ENCODE measurements around the gene SLC5A10.
"Not testable (repeated sequence)": the region's sequence is repeated elsewhere in the genome, so short reads cannot be mapped to it uniquely, and the experiment has no call there.

The SLC5A10 gene

DNA sequence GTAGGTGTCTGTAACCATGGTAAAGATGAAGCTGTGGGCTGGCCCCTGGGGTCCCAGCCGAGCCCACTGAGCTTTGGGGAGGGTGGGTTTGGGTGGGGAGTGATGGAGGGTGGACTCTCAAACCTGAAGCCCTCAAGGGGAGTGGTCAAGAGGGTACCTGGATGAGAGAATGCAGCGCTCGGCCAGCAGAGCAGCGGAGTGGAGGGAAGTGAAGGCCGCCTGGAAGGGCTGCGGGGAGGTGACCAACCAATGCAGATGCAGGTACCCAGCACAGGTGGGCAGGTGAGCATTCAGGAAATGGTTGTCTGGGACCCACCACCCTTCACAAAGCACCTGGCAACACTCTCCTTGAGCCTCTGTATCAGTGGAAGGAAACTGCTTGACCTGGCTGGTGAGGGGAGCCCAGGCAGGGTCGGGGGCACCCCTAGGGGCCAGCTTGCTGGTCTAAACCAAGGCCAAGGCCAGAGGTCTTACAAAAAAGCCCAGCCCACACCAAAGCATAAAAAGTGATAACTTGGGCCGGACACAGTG, 3.4 kb upstream of the SLC5A10 start:
- no peak for DNase-seq

DNA sequence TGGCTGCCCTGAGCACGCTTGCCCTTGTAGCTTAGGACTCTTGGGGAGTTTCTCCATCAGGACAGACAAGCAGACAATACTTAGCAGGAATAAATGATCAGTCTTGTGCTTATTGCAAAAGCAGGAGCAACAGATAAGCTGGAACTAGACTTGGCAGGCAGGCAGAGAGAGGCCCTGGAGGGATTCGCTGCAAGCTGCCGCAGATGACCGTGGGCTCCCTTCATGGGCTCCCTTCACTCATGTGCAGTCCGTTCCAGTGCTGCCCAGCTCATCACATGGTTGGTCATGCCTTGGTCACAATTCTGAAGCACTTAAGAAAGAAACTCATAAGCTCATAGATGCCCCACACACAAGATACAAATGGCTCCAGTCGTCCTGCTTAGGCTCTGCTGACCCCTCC, 2.4 kb upstream of the SLC5A10 start:
- no peak for DNase-seq

GRCh38 chr17:18950346-18950745, 1.6 kb upstream of the SLC5A10 start:
- DNase-seq: no peak

- no peak for DNase-seq
Measured at GRCh38 chr17:18950944-18951905, 740 bp upstream of the SLC5A10 start.

GRCh38 chr17:18953231-18953728, 1.3 kb downstream of the SLC5A10 start:
- DNase-seq: no peak

DNA sequence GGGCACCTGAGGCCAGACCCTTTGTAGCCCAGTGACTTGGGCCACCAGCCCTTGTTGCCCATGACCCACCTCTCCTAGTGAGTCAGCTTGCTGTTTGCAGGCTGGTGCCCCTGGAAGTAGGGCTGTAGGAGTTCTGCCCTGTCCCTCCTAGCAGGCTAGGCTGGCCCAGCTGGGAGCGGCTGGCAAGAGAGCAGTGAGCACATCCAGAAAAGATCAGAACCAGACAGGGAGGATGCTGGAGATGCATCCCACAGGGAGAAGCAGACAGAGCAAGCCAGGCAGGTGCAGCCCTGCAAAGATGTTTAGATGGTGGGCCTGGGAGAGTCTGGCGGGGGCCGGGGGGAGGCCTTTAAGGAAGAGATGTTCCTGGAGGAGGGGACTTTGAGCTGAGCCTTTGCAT, 2.4 kb downstream of the SLC5A10 start:
- no peak for DNase-seq

GRCh38 chr17:18955009-18955408, 3.0 kb downstream of the SLC5A10 start:
- DNase-seq: no peak

GRCh38 chr17:18956021-18956420, 4.1 kb downstream of the SLC5A10 start:
- not testable (repeated sequence) for DNase-seq

- DNase-seq: no peak
Measured at GRCh38 chr17:18956581-18956980, 4.6 kb downstream of the SLC5A10 start.

- DNase-seq: no peak
Measured at GRCh38 chr17:18957831-18958230, 5.9 kb downstream of the SLC5A10 start.

GRCh38 chr17:18958611-18959010, 6.6 kb downstream of the SLC5A10 start:
- DNase-seq: no peak

- DNase-seq: no peak
Measured at GRCh38 chr17:18959071-18959844, 7.3 kb downstream of the SLC5A10 start.

- DNase-seq: no peak
Measured at GRCh38 chr17:18959845-18960240, 7.9 kb downstream of the SLC5A10 start.

DNA sequence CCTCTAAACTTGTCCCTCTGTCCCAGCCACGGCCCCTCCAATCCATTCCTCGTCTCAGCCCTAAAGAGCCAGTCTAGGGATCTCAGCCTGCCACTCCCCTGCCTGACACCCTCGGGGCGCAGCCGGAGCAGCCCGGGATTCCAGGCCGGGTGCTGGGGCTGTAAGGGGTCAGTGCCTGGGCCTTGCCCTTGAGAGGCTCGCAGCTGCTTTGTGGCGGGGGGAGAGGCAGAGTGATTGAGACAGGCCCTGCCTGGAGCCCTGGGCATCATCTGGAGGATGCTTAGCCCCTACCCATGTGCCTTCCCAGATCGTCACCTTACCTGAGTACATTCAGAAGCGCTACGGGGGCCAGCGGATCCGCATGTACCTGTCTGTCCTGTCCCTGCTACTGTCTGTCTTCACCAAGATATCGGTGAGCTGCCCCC, 8.3 kb downstream of the SLC5A10 start:
- DNase-seq: no peak

GRCh38 chr17:18960803-18961511, 9.0 kb downstream of the SLC5A10 start:
- DNase-seq: peak; percentile 76

GRCh38 chr17:18961634-18962493, 9.9 kb downstream of the SLC5A10 start:
- DNase-seq: no peak

- DNase-seq: no peak
Measured at GRCh38 chr17:18962494-18962815, 10.5 kb downstream of the SLC5A10 start.

DNA sequence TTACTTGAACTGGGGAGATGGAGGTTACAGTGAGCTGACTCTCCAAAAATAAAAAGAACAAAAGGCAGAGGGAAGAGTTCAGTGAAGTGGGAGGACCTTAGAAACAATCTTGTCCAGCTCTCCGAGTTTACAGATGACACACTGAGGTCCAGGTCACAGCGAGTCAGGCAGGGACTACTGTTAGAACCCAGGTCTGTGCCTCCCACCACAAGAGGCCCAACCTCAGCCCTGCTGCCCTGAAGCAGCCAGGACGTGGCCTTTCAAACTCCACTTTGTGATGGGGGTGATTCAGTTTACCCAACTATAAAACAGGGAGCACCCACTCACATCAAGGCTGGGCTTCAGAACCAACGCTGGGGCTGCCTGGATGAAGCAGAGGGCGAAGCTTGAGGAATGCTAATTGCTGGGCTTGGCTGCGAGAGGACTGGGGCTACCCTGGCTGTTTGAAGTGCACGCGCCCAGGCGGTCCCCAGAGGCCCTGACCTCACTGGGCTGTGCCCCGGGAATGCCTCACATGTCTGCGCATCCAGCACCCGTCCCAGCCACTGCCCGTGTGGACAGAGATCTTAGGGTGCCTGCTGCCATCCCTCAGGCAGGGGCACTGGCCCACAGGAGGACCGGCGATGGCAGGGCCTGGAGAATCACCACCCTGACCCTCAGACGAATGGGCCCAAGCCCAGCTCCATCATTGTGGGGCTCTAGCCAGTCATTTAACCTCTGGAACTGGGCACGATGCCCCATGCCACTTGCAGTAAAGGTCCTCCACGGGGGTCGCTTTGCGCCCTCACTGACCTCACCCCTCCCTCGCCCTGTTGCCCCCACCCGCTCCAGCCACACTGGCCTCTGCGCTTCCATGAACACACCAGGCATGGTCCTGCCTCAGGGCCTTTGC, 11.4 kb downstream of the SLC5A10 start:
- no peak for DNase-seq

- DNase-seq: no peak
Measured at GRCh38 chr17:18964018-18964351, 12.0 kb downstream of the SLC5A10 start.

DNA sequence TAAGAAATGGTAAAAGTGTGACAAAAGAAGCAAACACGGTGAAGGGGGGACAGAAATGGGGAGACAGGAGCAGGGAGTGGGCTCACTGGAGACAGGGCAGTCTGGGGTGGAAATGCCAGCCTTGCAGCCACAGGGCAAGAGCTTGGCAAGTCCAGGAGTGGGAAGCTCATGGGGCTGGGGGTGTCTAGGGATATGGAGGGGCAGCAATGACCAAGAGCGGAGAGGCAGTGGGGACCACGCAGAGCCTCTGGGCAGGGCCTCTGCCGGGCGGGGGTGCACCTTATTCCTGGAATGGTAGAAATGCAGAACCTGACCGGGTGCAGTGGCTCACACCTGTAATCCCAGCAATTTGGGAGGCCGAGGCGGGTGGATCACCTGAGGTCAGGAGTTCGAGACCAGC, 12.6 kb downstream of the SLC5A10 start:
- no peak for DNase-seq
